Measurements from ENCODE around the gene KRT82. TPM values are rescaled to one million over a fixed set of nuclear protein-coding genes. Genes with fewer than 3 reads are reported as not detected.

Gene KRT82
- total RNA-seq, 1 donor from 2014 or later: not detected

- TF ChIP-seq CTCF (IDR thresholded peaks at IDR 0.05): no peak
- peaks cover 11% of the 10 kb centered on the region for H3K27me3 ChIP-seq (ENCODE audit: low read depth)
- ATAC-seq (no peak), DNase-seq (no peak)
- H3K27ac ChIP-seq: no peak overlapping the region
- no peaks in the 10 kb centered on the region for H3K4me1 ChIP-seq
- no peaks in the 10 kb centered on the region for H3K9me3 ChIP-seq
- no peaks in the 10 kb centered on the region for H3K36me3 ChIP-seq
- H3K4me3 ChIP-seq: no peak overlapping the region
- intact Hi-C loops (cut with DNase I): no loop called here
Observed at GRCh38 chr12:52426034-52426433, 19.9 kb upstream of the KRT82 start.

- intact Hi-C loops (cut with DNase I): no loop called here
- no peaks in the 10 kb centered on the region for H3K9me3 ChIP-seq
- DNase-seq (no peak), ATAC-seq (no peak)
- no peak overlapping the region for H3K27ac ChIP-seq
- no peaks in the 10 kb centered on the region for H3K36me3 ChIP-seq
- no peaks in the 10 kb centered on the region for H3K4me1 ChIP-seq
- no peak for TF ChIP-seq CTCF (IDR thresholded peaks at IDR 0.05)
- peaks cover 6% of the 10 kb centered on the region for H3K27me3 ChIP-seq (ENCODE audit: low read depth)
- H3K4me3 ChIP-seq: no peak overlapping the region
Observed at GRCh38 chr12:52425466-52425865, 19.3 kb upstream of the KRT82 start.

GRCh38 chr12:52423661-52424500 is 17.7 kb upstream of the KRT82 start:
- TF ChIP-seq CTCF (IDR thresholded peaks at IDR 0.05): no peak
- H3K4me1 ChIP-seq: no peaks in the 10 kb centered on the region
- H3K4me3 ChIP-seq: no peak overlapping the region
- intact Hi-C loops (cut with DNase I): no loop called here
- ATAC-seq (peak; percentile 32 to 37), DNase-seq (no peak)
- H3K27me3 ChIP-seq (ENCODE audit: low read depth): peaks cover 3% of the 10 kb centered on the region
- H3K27ac ChIP-seq: peak overlapping the region; percentile 60
- H3K36me3 ChIP-seq: no peaks in the 10 kb centered on the region
- no peaks in the 10 kb centered on the region for H3K9me3 ChIP-seq

- Histone ChIP-seq H3K4me3 (no peak overlapping the region), H3K27me3 (ENCODE audit: low read depth) (peaks cover 3% of the 10 kb centered on the region), H3K27ac (peak overlapping the region; percentile 60), H3K36me3 (no peaks in the 10 kb centered on the region), H3K4me1 (no peaks in the 10 kb centered on the region), H3K9me3 (no peaks in the 10 kb centered on the region)
- ATAC-seq (peak in 1 of 2 donors; percentile 28), DNase-seq (no peak)
- TF ChIP-seq CTCF (IDR thresholded peaks at IDR 0.05): no peak
- intact Hi-C loops (cut with DNase I): no loop called here
Observed at GRCh38 chr12:52423035-52423434, 16.9 kb upstream of the KRT82 start.

- H3K36me3 ChIP-seq: no peaks in the 10 kb centered on the region
- H3K9me3 ChIP-seq: no peaks in the 10 kb centered on the region
- no peak for DNase-seq
- peaks cover 3% of the 10 kb centered on the region for H3K27me3 ChIP-seq (ENCODE audit: low read depth)
- no peak overlapping the region for H3K27ac ChIP-seq
- no peak for ATAC-seq
- intact Hi-C loops (cut with DNase I): no loop called here
- TF ChIP-seq CTCF (IDR thresholded peaks at IDR 0.05): no peak
- H3K4me1 ChIP-seq: peaks cover 4% of the 10 kb centered on the region
- no peak overlapping the region for H3K4me3 ChIP-seq
Observed at GRCh38 chr12:52419656-52420055, 13.5 kb upstream of the KRT82 start.
